Keratinocyte (primary cell): ENCODE results near the gene ENPP3. TPM values are rescaled to one million over a fixed set of nuclear protein-coding genes. Genes with fewer than 3 reads are reported as not detected.

Experiments
- DNase-seq: peaks from one replicate; pipeline ENCODE4 v3.0.0-alpha.2; 2011; ENCODE audit warnings: low read depth, missing footprints, low spot score
- FAIRE-seq: peaks from 2 replicates; lab custom pipeline; 2011; peaks lifted over from hg19 to GRCh38; lab: Jason Lieb, UNC
- H2AFZ ChIP-seq: 2 replicates; pipeline ENCODE4 v1.6.0; 2012; ENCODE audit warnings: low read length, control low read depth, inconsistent platforms; ENCODE audit not compliant: control insufficient read depth
- H3K27ac ChIP-seq: 2 replicates; pipeline ENCODE4 v1.5.1; 2011; ENCODE audit warnings: low read length; ENCODE audit not compliant: control insufficient read depth, insufficient read depth
- H3K27me3 ChIP-seq: 3 replicates; pipeline ENCODE4 v1.6.0; 2011; ENCODE audit warnings: low read length; ENCODE audit not compliant: control insufficient read depth, insufficient read depth; ENCODE audit errors: extremely low read depth
- H3K36me3 ChIP-seq, 2 experiments: 2 replicates in 1 of 2; 3 replicates in 1 of 2; pipeline ENCODE4 v1.5.1; 2011; ENCODE audit warnings: low read length in 2 of 2, mild to moderate bottlenecking in 1 of 2; ENCODE audit not compliant: control insufficient read depth in 2 of 2, insufficient read depth in 2 of 2; ENCODE audit errors: extremely low read depth in 1 of 2
- H3K4me1 ChIP-seq: 3 replicates; pipeline ENCODE4 v1.5.1; 2011; ENCODE audit warnings: low read length; ENCODE audit not compliant: control insufficient read depth, insufficient read depth; ENCODE audit errors: extremely low read depth
- H3K4me2 ChIP-seq: 3 replicates; pipeline ENCODE4 v1.6.0; 2011; ENCODE audit warnings: low read depth, low read length; ENCODE audit not compliant: control insufficient read depth, insufficient read depth; ENCODE audit errors: extremely low read depth
- H3K4me3 ChIP-seq, 3 experiments: fragments of 200-600 bp in 1 of 3; sonication (generic) in 1 of 3; 2 replicates in 2 of 3; 3 replicates in 1 of 3; pipeline ENCODE4 v1.5.1; 2011 to 2016; ENCODE audit warnings: low read length in 3 of 3, mild to moderate bottlenecking in 3 of 3, control low read depth in 2 of 3, inconsistent platforms in 1 of 3, low read depth in 1 of 3, mixed read lengths in 1 of 3, mixed run types in 1 of 3, moderate library complexity in 1 of 3; ENCODE audit not compliant: control insufficient read depth in 2 of 3, insufficient read depth in 2 of 3; ENCODE audit errors: extremely low read depth in 1 of 3
- H3K79me2 ChIP-seq: 2 replicates; pipeline ENCODE4 v1.6.0; 2012; ENCODE audit warnings: low read length; ENCODE audit not compliant: control insufficient read depth, insufficient read depth
- H3K9ac ChIP-seq: 3 replicates; pipeline ENCODE4 v1.6.0; 2011; ENCODE audit warnings: low read length; ENCODE audit not compliant: control insufficient read depth, insufficient read depth; ENCODE audit errors: extremely low read depth
- H3K9me1 ChIP-seq: 3 replicates; pipeline ENCODE4 v1.6.0; 2011; ENCODE audit warnings: low read length; ENCODE audit not compliant: control insufficient read depth, insufficient read depth; ENCODE audit errors: extremely low read depth
- H3K9me3 ChIP-seq: 2 replicates; pipeline ENCODE4 v1.5.1; 2012; ENCODE audit warnings: low read depth, low read length; ENCODE audit not compliant: control insufficient read depth
- H4K20me1 ChIP-seq: 3 replicates; pipeline ENCODE4 v1.6.0; 2011; ENCODE audit warnings: low read length; ENCODE audit not compliant: control insufficient read depth, insufficient read depth; ENCODE audit errors: extremely low read depth
- CTCF ChIP-seq, 3 experiments: IDR thresholded peaks in 1 of 3; conservative IDR thresholded peaks in 1 of 3; optimal IDR thresholded peaks in 1 of 3; 2 replicates in 2 of 3; 3 replicates in 1 of 3; pipeline versions ENCODE3 to v1.5.1; 2011; ENCODE audit warnings: low read length in 3 of 3, mild to moderate bottlenecking in 3 of 3, moderate library complexity in 2 of 3, control low read depth in 1 of 3, inconsistent platforms in 1 of 3; ENCODE audit not compliant: insufficient read depth in 2 of 3; ENCODE audit errors: extremely low read depth in 1 of 3
- EZH2 ChIP-seq: IDR thresholded peaks from one replicate; pipeline ENCODE4 v1.6.1; 2012; ENCODE audit warnings: inconsistent platforms, mild to moderate bottlenecking, low read length, moderate library complexity
- dilution Hi-C: fragments of 300-500 bp; cut with MboI; formaldehyde crosslinking; loops from one replicate; pipeline ENCODE4 v1.7.0; 2020; ENCODE audit warnings: low sequenced_read_pairs; ENCODE audit not compliant: extremely low pct_ligation_motif_present
- polyA plus RNA-seq, 5 experiments: library from polyadenylated mRNA; depleted of rRNA in 3 of 5; stranded (reverse) in 3 of 5; stranded (forward) in 1 of 5; unstranded in 1 of 5; fragments of >200 nt; gene quantifications; 1 replicate in 1 of 5; 2 replicates in 3 of 5; 3 replicates in 1 of 5; pipeline versions ENCODE4 v1.2.1 to v1.2.3, GENCODE V29; 2011 to 2012; ENCODE audit warnings: missing spikeins in 2 of 5, low read depth in 1 of 5, low replicate concordance in 1 of 5

The ENPP3 gene
- polyA plus RNA-seq, 1 donor (not counting 4 experiments of a cell fraction or from before 2014, with no cell fraction given): not detected

GRCh38 chr6:131658287-131658686 lies 21.2 kb downstream of the ENPP3 start:
- Histone ChIP-seq H3K4me3 (no peak overlapping the region), H3K9ac (no peak overlapping the region), H3K36me3 (no peaks in the 10 kb centered on the region), H3K9me3 (no peaks in the 10 kb centered on the region), H3K27ac (no peak overlapping the region), H4K20me1 (no peaks in the 10 kb centered on the region), H3K4me2 (no peak overlapping the region), H2AFZ (no peak overlapping the region), H3K27me3 (no peaks in the 10 kb centered on the region), H3K4me1 (no peaks in the 10 kb centered on the region), H3K79me2 (no peaks in the 10 kb centered on the region), H3K9me1 (no peaks in the 10 kb centered on the region)
- TF ChIP-seq CTCF (optimal IDR thresholded peaks at IDR 0.05 in 1 of 3, IDR thresholded peaks at IDR 0.05 in 1 of 3, conservative IDR thresholded peaks at IDR 0.05 in 1 of 3; ENCODE audit: extremely low read depth in 1 of 3, insufficient read depth in 2 of 3, low read length in 3 of 3) (no peak), EZH2 (no peak)
- no peak for FAIRE-seq
- dilution Hi-C loops: no loop called here
- no peak for DNase-seq

- H2AFZ ChIP-seq: no peak overlapping the region
- TF ChIP-seq EZH2: no peak
- no peak for TF ChIP-seq CTCF (optimal IDR thresholded peaks at IDR 0.05 in 1 of 3, IDR thresholded peaks at IDR 0.05 in 1 of 3, conservative IDR thresholded peaks at IDR 0.05 in 1 of 3; ENCODE audit: extremely low read depth in 1 of 3, insufficient read depth in 2 of 3, low read length in 3 of 3)
- H3K9me3 ChIP-seq: no peaks in the 10 kb centered on the region
- H3K9me1 ChIP-seq: no peaks in the 10 kb centered on the region
- no peaks in the 10 kb centered on the region for H3K27me3 ChIP-seq
- H4K20me1 ChIP-seq: no peaks in the 10 kb centered on the region
- no peaks in the 10 kb centered on the region for H3K4me1 ChIP-seq
- no peak overlapping the region for H3K4me2 ChIP-seq
- H3K4me3 ChIP-seq: no peak overlapping the region
- dilution Hi-C loops: no loop called here
- H3K36me3 ChIP-seq: no peaks in the 10 kb centered on the region
- H3K9ac ChIP-seq: no peak overlapping the region
- no peaks in the 10 kb centered on the region for H3K79me2 ChIP-seq
- peak; percentile 53 for FAIRE-seq
- H3K27ac ChIP-seq: no peak overlapping the region
- DNase-seq: no peak
Measured at GRCh38 chr6:131660195-131660594, 23.1 kb downstream of the ENPP3 start.
